Measurements from ENCODE around the gene PRRC2A.

Gene PRRC2A

GRCh38 chr6:31660381-31661261 is 40.1 kb downstream of the PRRC2A start, which contains the start of gene C6orf47 (continued):
- TF ChIP-seq ZNF2 (tag by site-specific recombination; IDR thresholded peaks at IDR 0.05) = 0 out of 2 replicates have a peak, but pooled peaks have one; percentile 16
- TF ChIP-seq ZNF433 (tag by site-specific recombination; IDR thresholded peaks at IDR 0.05; ENCODE audit: low read depth) = no peak
- TF ChIP-seq ZNF324 (tag by site-specific recombination; IDR thresholded peaks at IDR 0.05) = 0 out of 2 replicates have a peak, but pooled peaks have one; percentile 17
- peak; percentile 75; the same call in 1 of the 2 replicates for TF ChIP-seq MZF1 (tag by site-specific recombination; IDR thresholded peaks at IDR 0.05; ENCODE audit: borderline replicate concordance)
- TF ChIP-seq, protein P1, sequence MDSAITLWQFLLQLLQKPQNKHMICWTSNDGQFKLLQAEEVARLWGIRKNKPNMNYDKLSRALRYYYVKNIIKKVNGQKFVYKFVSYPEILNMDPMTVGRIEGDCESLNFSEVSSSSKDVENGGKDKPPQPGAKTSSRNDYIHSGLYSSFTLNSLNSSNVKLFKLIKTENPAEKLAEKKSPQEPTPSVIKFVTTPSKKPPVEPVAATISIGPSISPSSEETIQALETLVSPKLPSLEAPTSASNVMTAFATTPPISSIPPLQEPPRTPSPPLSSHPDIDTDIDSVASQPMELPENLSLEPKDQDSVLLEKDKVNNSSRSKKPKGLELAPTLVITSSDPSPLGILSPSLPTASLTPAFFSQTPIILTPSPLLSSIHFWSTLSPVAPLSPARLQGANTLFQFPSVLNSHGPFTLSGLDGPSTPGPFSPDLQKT (IDR thresholded peaks at IDR 0.05; ENCODE audit: borderline replicate concordance, low read depth, low read length) = no peak
- 0 out of 2 replicates have a peak, but pooled peaks have one; percentile 43 for TF ChIP-seq SP7 (tag by site-specific recombination; IDR thresholded peaks at IDR 0.05)
- no peak for TF ChIP-seq ZNF366 (tag by site-specific recombination; conservative IDR thresholded peaks at IDR 0.05)
- no peak for TF ChIP-seq ZNF701 (tag by site-specific recombination; IDR thresholded peaks at IDR 0.05)
- TF ChIP-seq, protein P2, sequence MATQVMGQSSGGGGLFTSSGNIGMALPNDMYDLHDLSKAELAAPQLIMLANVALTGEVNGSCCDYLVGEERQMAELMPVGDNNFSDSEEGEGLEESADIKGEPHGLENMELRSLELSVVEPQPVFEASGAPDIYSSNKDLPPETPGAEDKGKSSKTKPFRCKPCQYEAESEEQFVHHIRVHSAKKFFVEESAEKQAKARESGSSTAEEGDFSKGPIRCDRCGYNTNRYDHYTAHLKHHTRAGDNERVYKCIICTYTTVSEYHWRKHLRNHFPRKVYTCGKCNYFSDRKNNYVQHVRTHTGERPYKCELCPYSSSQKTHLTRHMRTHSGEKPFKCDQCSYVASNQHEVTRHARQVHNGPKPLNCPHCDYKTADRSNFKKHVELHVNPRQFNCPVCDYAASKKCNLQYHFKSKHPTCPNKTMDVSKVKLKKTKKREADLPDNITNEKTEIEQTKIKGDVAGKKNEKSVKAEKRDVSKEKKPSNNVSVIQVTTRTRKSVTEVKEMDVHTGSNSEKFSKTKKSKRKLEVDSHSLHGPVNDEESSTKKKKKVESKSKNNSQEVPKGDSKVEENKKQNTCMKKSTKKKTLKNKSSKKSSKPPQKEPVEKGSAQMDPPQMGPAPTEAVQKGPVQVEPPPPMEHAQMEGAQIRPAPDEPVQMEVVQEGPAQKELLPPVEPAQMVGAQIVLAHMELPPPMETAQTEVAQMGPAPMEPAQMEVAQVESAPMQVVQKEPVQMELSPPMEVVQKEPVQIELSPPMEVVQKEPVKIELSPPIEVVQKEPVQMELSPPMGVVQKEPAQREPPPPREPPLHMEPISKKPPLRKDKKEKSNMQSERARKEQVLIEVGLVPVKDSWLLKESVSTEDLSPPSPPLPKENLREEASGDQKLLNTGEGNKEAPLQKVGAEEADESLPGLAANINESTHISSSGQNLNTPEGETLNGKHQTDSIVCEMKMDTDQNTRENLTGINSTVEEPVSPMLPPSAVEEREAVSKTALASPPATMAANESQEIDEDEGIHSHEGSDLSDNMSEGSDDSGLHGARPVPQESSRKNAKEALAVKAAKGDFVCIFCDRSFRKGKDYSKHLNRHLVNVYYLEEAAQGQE (tag by site-specific recombination; IDR thresholded peaks at IDR 0.05) = 0 out of 2 replicates have a peak, but pooled peaks have one; percentile 31
- no peak for TF ChIP-seq ZNF121 (tag by site-specific recombination; IDR thresholded peaks at IDR 0.05)
- no peak; the same call in 1 of the 2 replicates for TF ChIP-seq ZNF623 (tag by site-specific recombination; IDR thresholded peaks at IDR 0.05)
- no peak; the same call in 1 of the 2 replicates for TF ChIP-seq ZNF24 (tag by site-specific recombination; IDR thresholded peaks at IDR 0.05)
- no peak for TF ChIP-seq ZNF830 (tag by site-specific recombination; IDR thresholded peaks at IDR 0.05; ENCODE audit: low read depth)
- TF ChIP-seq ZNF529 (tag by site-specific recombination; IDR thresholded peaks at IDR 0.05; ENCODE audit: insufficient replicate concordance) = no peak
- no peak for TF ChIP-seq ZNF654 (tag by site-specific recombination; IDR thresholded peaks at IDR 0.05; ENCODE audit: low read depth)
- no peak for TF ChIP-seq TRIM28 (IDR thresholded peaks at IDR 0.05; ENCODE audit: borderline replicate concordance, low read length)
- TF ChIP-seq SP2 (tag by site-specific recombination; IDR thresholded peaks at IDR 0.05) = peak; percentile 92
- TF ChIP-seq, protein P3, sequence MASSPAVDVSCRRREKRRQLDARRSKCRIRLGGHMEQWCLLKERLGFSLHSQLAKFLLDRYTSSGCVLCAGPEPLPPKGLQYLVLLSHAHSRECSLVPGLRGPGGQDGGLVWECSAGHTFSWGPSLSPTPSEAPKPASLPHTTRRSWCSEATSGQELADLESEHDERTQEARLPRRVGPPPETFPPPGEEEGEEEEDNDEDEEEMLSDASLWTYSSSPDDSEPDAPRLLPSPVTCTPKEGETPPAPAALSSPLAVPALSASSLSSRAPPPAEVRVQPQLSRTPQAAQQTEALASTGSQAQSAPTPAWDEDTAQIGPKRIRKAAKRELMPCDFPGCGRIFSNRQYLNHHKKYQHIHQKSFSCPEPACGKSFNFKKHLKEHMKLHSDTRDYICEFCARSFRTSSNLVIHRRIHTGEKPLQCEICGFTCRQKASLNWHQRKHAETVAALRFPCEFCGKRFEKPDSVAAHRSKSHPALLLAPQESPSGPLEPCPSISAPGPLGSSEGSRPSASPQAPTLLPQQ (tag by site-specific recombination; IDR thresholded peaks at IDR 0.05) = peak; percentile 73; the same call in 1 of the 2 replicates
- no peak for TF ChIP-seq OVOL3 (tag by site-specific recombination; IDR thresholded peaks at IDR 0.05)
- peak; percentile 96 for TF ChIP-seq ZSCAN30 (tag by site-specific recombination; IDR thresholded peaks at IDR 0.05)
- TF ChIP-seq YY1 (tag by site-specific recombination; IDR thresholded peaks at IDR 0.05) = no peak
- 0 out of 2 replicates have a peak, but pooled peaks have one; percentile 25 for TF ChIP-seq ZNF596 (tag by site-specific recombination; IDR thresholded peaks at IDR 0.05)
- TF ChIP-seq KLF9 (tag by site-specific recombination; IDR thresholded peaks at IDR 0.05; ENCODE audit: low read depth) = peak; percentile 82
- TF ChIP-seq ZNF341 (tag by site-specific recombination; IDR thresholded peaks at IDR 0.05; ENCODE audit: low read depth) = peak; percentile 66
- no peak for TF ChIP-seq ZBTB7A (tag by site-specific recombination; IDR thresholded peaks at IDR 0.05; ENCODE audit: low read depth)
- no peak for TF ChIP-seq SALL2 (tag by site-specific recombination; IDR thresholded peaks at IDR 0.05; ENCODE audit: borderline replicate concordance)
- no peak for TF ChIP-seq ZNF138 (tag by site-specific recombination; IDR thresholded peaks at IDR 0.05; ENCODE audit: borderline replicate concordance)
- no peak for TF ChIP-seq ZNF544 (tag by site-specific recombination; IDR thresholded peaks at IDR 0.05)
- peak; percentile 38; the same call in 1 of the 2 replicates for TF ChIP-seq ZBTB17 (tag by site-specific recombination; IDR thresholded peaks at IDR 0.05)
- TF ChIP-seq ZFP37 (tag by site-specific recombination; IDR thresholded peaks at IDR 0.05) = no peak
- no peak for TF ChIP-seq ZNF707 (tag by site-specific recombination; IDR thresholded peaks at IDR 0.05)
- TF ChIP-seq ZNF585B (tag by site-specific recombination; IDR thresholded peaks at IDR 0.05) = no peak
- no peak for TF ChIP-seq ZNF548 (tag by site-specific recombination; IDR thresholded peaks at IDR 0.05)
- TF ChIP-seq SP3 (tag by site-specific recombination; IDR thresholded peaks at IDR 0.05) = peak; percentile 84
- peak; percentile 96 for TF ChIP-seq ZBTB20 (tag by site-specific recombination; IDR thresholded peaks at IDR 0.05)
- no peak for TF ChIP-seq KLF7 (tag by site-specific recombination; IDR thresholded peaks at IDR 0.05; ENCODE audit: borderline replicate concordance)
